GM12864 (cell line): Measurements from ENCODE around the gene PIAS3.
A peak's percentile ranks its signal among the peaks of the same experiment; 100 is the strongest.

Experiments
- DNase-seq: peaks from one replicate; pipeline ENCODE4 v3.0.0-alpha.2; 2011; ENCODE audit warnings: low read depth
- H3K4me3 ChIP-seq: 2 replicates; pipeline ENCODE4 v1.5.1; 2011; ENCODE audit warnings: mild to moderate bottlenecking, low read depth, low read length, control low read depth
- TF ChIP-seq, protein P1 (sequence below): IDR thresholded peaks from 2 replicates; pipeline ENCODE4 v1.5.1; 2011; ENCODE audit warnings: low read depth, mild to moderate bottlenecking, moderate library complexity, low read length, control low read depth, inconsistent platforms; ENCODE audit errors: missing control alignments

PIAS3 gene

DNA sequence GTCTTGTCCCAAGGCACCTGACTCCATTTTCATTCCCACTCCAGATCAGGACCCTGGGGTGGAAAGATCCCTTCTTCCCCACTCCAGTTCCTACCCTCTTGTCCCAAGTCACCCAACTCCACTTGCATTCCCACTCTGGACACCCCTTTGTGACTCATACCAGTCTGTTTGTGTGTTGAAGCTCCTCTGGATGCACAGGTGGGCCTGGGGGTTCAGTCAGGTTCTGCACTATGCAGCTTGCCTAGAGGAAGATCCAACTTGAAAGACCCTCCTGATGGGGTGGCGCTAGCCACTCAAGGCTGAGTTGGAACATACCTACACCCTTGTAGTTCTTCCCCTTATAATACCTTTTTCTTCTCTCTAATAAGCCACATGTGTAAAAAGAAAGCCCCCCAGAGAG is 36.6 kb upstream of the PIAS3 start:
- no peak for DNase-seq
- H3K4me3 ChIP-seq = no peak overlapping the region
- TF ChIP-seq, protein P1, sequence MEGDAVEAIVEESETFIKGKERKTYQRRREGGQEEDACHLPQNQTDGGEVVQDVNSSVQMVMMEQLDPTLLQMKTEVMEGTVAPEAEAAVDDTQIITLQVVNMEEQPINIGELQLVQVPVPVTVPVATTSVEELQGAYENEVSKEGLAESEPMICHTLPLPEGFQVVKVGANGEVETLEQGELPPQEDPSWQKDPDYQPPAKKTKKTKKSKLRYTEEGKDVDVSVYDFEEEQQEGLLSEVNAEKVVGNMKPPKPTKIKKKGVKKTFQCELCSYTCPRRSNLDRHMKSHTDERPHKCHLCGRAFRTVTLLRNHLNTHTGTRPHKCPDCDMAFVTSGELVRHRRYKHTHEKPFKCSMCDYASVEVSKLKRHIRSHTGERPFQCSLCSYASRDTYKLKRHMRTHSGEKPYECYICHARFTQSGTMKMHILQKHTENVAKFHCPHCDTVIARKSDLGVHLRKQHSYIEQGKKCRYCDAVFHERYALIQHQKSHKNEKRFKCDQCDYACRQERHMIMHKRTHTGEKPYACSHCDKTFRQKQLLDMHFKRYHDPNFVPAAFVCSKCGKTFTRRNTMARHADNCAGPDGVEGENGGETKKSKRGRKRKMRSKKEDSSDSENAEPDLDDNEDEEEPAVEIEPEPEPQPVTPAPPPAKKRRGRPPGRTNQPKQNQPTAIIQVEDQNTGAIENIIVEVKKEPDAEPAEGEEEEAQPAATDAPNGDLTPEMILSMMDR = no peak

DNA sequence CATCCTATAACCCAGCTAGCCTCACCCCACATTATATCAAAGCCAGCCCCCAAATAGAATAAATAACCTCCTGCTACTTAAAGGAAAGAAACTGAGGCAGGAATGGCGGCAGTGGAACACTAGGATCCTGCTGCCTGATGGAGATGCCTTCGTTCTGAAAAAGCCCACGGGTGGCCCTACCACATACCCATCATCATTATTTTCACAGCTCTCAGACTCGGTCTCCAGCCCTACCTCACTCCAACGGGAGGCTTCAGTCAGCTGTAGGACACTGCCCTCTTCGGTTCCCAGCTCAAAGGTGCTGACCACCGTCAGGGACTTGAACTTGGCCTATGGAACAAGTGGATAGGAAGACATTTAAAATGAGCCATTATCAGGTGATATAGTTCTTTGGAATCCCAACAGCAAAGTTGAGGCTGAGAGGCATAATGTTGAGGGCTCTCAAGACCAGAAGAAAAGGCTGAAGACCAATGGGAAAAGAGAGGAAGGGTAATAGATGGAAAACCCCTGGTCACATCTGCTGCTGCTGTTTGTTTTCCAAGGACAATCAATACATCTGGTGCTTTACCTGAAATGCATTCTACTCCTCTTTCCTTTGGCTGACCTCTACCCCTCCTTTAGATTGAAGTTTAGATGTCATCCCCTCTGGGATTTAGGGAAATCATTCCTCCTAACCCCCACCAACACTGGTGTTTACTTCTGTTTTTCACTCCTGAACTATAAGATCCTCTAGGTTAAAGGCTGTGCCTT is 34.6 kb upstream of the PIAS3 start:
- no peak overlapping the region for H3K4me3 ChIP-seq
- no peak for DNase-seq
- TF ChIP-seq, protein P1 = no peak

DNA sequence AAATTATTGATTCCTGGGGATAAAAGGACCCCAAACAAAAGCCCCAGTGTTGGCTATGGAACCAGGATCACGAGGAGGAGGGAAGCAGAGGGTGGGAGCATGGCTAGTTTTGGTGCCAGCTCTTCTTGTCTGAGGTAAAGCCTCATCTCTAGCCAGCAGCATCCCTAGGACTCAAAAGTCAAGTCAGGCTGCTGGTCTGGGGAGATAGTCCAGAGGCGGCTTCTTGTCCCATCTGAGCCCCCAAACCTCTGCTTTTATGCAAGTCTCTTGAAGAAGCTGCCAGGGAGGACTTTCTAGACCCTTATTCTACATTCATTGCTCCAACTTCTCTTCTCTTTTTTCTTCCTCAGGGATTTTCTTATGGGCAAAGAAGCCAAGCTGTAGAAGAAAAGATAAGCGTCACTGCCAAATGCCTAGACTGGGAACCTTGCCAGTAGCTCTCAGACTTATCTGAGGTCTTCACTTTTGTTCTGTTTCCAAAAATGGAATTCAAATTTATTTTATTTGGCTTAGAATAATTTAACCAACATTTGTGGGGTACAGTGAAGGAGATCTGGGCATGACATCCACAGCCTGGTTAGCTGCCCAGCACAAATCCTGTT is 33.7 kb upstream of the PIAS3 start:
- no peak for DNase-seq
- TF ChIP-seq, protein P1 = no peak
- H3K4me3 ChIP-seq = no peak overlapping the region

DNA sequence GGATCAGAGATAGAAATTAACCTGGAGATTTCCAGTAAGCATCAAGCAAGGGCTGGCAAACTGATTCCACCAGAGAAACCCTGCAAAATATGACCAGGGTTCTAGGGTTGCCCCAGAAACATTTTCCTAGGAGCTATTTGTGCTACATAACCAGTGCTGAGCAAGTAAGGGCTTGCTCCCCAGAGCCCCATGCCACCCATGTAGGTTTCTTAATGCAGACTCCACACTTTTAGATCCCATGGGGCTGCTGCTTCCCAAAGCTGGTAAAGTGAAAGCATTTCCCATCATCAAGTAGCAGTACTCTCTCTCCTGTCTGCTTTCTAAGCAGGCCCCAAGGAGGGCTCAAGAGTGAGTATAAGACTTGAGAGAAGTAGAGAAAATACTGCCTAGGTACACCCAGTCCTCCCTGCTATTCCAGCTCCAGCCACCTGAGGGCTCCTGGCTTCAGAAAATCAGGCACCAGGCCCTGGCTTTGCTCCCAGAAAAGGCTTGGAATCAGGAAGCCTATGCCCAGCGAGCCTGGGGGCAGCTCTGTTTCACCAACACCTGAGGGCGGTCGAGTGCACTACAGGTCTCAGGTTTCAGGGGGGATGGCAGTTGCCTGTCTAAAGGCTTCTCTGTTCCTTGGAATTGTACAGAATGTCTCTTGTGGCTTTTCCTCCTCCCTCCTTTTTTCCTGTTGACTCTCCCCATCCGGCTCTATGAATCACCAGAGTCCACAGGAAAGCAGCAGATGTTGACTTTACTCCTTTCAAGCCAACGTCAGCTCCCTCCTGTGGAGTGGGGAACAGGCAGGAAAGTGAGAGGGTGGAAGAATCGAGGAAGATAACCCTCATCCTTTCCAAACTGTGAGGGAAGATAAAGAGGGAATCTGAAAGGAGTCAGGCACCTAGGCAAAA is 33.0 kb upstream of the PIAS3 start:
- TF ChIP-seq, protein P1 = peak; percentile 86
- peak; percentile 13 for DNase-seq
- H3K4me3 ChIP-seq = no peak overlapping the region

DNA sequence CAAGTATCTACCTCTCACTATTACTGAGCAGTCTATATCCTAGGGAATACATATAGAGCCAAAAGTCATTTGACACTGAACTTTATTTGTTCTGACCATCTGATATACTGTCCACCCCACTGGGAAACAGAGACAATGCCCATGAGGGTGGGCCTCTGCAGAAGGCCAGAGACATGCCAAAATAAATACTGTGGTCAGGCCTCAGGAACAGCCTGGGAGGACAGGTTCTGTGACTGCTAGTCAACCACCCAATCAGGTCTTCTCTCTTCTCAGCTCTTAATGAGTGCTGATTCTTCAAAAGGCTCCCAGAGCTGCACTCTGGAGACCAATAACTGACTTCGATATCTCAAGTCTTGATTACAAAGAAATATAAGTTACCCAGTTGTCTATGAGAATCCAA is 32.3 kb upstream of the PIAS3 start:
- no peak for DNase-seq

DNA sequence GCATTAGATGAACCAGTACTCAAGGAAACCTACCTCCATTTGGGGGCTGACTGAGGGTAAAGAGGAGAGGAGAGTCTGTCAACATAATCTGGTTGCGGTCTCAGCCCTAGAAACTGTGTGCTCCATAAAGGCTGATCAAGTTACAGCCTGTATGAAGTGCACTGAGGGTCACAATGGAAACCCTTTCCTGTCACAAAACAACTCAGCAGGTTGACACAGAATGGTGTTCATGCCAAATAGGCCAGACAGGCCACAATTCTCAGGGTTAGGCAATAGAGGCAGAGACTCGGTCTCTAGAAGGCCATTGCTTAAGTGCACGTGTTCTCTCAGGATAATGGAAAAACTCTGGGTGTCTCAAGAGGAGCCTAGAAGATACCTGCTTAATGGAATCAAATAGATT is 30.8 kb upstream of the PIAS3 start:
- no peak for DNase-seq
- TF ChIP-seq, protein P1 = no peak

More for the DNA sequence above, 32.3 kb upstream of the PIAS3 start:
- H3K4me3 ChIP-seq = no peak overlapping the region
- TF ChIP-seq, protein P1 = no peak

More for the DNA sequence above, 30.8 kb upstream of the PIAS3 start:
- H3K4me3 ChIP-seq = no peak overlapping the region
